Tibial nerve (tissue), 4 donors: ENCODE measurements around the gene DOLPP1.
A peak's percentile ranks its signal among the peaks of the same experiment; 100 is the strongest.

ENCODE experiments used
- EP300 ChIP-seq, 2 donors: sonication (generic); formaldehyde crosslinking; IDR thresholded peaks; one replicate each; pipeline ENCODE4 v1.6.1; 2017; ENCODE audit warnings: antibody characterized with exemption in 2 of 2, mild to moderate bottlenecking in 1 of 2
- POLR2A ChIP-seq, 2 donors: fragments of 450-650 bp; IDR thresholded peaks; one replicate each; pipeline ENCODE4 v1.6.1; 2017; ENCODE audit warnings: antibody characterized with exemption in 2 of 2, mild to moderate bottlenecking in 2 of 2, moderate library complexity in 2 of 2
- TF ChIP-seq, protein P1 (sequence below), 5 experiments: fragments of 200-600 bp in 3 of 5; fragments of 450-650 bp in 2 of 5; sonication (generic) in 3 of 5; IDR thresholded peaks; one replicate each; pipeline ENCODE4 v1.5.1; 2016 to 2019; ENCODE audit warnings: antibody characterized with exemption in 5 of 5, mild to moderate bottlenecking in 3 of 5, moderate library complexity in 2 of 5

- no peak for TF ChIP-seq POLR2A (IDR thresholded peaks at IDR 0.05)
- TF ChIP-seq, protein P1, sequence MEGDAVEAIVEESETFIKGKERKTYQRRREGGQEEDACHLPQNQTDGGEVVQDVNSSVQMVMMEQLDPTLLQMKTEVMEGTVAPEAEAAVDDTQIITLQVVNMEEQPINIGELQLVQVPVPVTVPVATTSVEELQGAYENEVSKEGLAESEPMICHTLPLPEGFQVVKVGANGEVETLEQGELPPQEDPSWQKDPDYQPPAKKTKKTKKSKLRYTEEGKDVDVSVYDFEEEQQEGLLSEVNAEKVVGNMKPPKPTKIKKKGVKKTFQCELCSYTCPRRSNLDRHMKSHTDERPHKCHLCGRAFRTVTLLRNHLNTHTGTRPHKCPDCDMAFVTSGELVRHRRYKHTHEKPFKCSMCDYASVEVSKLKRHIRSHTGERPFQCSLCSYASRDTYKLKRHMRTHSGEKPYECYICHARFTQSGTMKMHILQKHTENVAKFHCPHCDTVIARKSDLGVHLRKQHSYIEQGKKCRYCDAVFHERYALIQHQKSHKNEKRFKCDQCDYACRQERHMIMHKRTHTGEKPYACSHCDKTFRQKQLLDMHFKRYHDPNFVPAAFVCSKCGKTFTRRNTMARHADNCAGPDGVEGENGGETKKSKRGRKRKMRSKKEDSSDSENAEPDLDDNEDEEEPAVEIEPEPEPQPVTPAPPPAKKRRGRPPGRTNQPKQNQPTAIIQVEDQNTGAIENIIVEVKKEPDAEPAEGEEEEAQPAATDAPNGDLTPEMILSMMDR (IDR thresholded peaks at IDR 0.05): no peak
- peak in 1 of 2 donors; percentile 11 for TF ChIP-seq EP300 (IDR thresholded peaks at IDR 0.05)
Observed at GRCh38 chr9:129125478-129125877, 44.6 kb downstream of the DOLPP1 start.
